IPS-18c (cell line): ENCODE data around the gene MRPL36.
"Not testable (repeated sequence)": the region's sequence is repeated elsewhere in the genome, so short reads cannot be mapped to it uniquely, and the experiment has no call there.

Experiments
- H3K4me3 ChIP-seq: 2 replicates; pipeline ENCODE4 v1.7.0; 2013; ENCODE audit warnings: low read depth, mild to moderate bottlenecking, low read length, moderate library complexity; ENCODE audit not compliant: insufficient read depth
- H3K9me3 ChIP-seq: one replicate; pipeline ENCODE4 v1.6.1; 2013; ENCODE audit warnings: mild to moderate bottlenecking, low read length, moderate library complexity; ENCODE audit not compliant: control insufficient read depth, insufficient read depth

The MRPL36 gene

DNA sequence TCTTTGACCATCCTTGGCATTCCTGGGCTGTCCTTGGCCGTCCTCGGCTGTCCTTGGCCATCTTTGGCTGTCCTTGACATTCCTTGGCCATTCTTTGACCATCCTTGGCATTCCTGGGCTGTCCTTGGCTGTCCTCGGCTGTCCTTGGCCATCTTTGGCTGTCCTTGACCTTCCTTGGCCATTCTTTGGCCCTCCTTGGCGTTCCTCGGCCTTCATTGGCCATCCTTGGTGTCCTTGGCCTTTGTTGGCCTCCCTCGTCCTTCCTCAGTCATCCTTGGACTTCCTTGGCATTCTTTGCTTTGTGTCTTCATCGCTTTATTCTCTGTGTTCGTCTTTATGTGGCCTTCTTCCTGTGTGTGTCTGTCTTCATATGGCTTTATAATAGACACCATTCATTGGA, 22.2 kb upstream of the MRPL36 start:
- Histone ChIP-seq H3K4me3 (no peak overlapping the region), H3K9me3 (no peaks in the 10 kb centered on the region)

DNA sequence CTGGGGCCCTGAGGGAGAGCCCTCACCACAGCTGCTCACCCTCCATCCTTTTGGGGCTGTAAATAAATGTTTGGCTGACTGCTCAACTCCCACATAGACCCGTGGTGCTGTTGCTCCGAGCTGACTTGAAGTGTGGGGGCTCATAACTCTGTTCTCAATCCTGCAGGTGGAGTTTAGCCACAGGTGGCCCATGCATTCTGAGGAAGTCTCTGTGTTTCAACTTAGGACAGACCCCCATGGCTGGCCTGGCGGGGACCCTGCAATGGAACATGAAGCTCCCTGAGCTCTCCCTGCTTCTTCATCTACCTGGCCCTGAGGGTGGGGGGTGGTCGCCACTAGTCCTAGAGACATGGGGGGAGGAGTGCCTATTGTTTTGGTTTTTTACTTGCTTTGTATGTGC, 21.3 kb upstream of the MRPL36 start:
- Histone ChIP-seq H3K9me3 (no peaks in the 10 kb centered on the region), H3K4me3 (no peak overlapping the region)

DNA sequence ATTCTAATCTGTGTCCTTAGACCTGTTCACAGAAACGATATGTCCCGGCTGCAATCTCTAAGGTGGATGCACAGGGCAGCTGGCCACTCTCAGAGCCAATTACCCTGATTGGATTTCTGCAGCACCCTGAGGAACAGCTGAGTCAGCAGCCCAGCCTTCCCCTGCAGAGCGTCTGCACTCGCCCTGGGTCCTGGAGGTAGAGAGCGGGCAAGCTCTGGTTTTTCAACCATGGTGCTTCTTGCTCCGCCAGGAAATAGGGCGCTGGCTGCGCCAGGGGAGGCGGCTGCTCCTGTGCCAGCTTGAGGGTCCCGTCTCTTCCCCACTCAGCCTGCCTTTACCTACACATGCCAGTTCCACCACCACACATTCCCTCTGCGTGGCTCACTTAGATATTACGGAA, 20.7 kb upstream of the MRPL36 start:
- Histone ChIP-seq H3K9me3 (no peaks in the 10 kb centered on the region), H3K4me3 (no peak overlapping the region)

DNA sequence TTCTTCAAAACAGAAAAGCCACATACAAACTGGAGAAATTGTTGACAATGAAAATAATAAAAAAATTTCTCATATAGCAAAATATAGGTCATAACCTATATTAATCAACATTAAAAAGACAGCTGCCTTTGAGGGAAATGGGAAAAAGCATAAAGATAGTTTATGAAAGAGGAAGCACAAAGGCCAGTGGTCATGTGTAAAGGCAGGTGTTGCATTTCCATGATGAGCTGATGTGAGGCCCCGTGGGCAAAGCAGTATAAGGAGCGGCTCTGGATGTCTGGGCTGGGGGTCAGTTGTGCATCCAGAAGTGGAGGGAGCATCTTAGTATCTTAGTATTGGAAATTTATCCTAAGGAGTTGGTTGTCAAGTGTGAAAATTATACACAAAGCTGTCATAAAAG, 19.8 kb upstream of the MRPL36 start:
- no peak overlapping the region for H3K4me3 ChIP-seq

DNA sequence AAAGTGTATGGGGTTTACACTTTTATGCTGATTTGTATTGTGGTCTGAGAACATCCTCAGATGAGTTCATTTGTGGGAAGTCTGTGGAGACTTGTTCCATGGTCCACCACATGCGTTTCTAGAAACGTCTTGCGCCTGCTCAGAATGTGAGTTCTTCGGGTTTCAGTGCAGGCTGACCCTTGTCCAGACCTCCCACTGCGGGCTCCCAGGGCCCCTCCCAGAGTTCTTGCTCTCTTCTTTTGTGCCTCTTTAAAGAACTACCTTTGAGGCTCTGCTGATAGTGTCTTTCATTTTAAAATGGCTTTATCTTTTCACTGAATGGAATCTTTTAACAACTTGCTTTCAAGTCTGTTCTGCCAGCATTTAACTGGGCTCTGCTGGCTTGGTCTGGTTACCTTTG, 19.1 kb upstream of the MRPL36 start:
- H3K4me3 ChIP-seq, result no peak overlapping the region
- no peaks in the 10 kb centered on the region for H3K9me3 ChIP-seq

More for the DNA sequence above, 19.8 kb upstream of the MRPL36 start:
- no peaks in the 10 kb centered on the region for H3K9me3 ChIP-seq

DNA sequence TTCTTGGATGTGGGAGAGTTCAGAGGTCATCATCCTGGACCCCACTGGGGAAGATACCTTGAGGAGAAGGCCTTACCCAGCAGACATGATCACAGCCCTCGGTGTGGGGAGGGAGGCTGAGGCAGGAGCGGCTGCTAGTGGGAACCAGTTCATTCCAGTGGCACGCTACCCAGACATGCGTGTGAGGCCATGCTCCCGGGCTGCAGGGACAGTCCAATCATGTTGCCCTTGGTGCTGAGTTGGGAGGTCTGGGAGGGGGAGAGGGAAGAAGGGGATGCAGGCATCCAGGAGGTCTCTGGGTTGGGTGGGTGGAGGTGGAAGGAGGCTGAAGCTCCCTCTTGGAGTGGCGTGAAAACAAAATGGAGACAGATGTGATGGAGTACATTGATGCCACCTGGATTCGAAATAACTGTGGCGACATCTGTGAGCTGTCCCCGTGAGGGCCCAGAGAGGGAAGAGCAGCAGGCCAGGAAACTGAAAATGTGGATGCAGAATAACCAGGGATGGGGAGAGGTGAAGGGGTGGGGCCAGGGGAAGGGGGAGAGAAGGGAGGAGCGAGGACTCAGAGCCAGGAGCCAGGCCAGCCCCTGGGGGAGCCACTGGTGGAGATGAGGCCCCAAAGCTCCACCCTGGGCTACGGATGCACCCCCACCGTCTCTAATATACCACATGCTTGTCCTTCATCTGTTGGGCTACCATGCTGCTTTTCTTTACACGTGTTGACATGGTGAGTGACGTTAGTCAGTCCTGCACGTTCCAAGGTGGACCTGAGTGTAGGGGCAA, 17.8 kb upstream of the MRPL36 start:
- Histone ChIP-seq H3K4me3 (no peak overlapping the region), H3K9me3 (no peaks in the 10 kb centered on the region)

DNA sequence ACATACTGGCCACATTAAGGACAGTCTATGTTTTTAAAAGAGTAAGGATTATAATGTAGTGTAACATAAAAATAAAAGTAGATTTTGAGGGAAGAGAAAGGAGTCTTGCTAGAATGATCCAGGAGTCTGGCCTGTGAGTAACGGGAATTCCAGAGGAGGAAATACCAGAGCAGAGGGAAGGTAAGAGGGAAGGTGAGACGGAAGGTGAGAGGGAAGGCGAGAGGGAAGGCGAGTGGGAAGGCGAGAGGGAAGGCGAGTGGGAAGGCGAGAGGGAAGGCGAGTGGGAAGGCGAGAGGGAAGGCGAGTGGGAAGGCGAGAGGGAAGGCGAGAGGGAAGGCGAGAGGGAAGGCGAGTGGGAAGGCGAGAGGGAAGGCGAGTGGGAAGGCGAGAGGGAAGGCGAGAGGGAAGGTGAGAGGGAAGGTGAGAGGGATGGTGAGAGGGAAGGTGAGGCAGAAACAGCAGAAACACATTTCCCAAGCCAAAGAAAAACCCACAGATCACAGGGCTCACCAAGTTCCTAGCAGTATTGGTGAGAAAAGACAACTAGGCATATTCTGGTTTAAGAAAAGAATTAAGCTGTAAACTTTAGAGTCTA, 17.0 kb upstream of the MRPL36 start:
- not testable (repeated sequence) for H3K4me3 ChIP-seq

DNA sequence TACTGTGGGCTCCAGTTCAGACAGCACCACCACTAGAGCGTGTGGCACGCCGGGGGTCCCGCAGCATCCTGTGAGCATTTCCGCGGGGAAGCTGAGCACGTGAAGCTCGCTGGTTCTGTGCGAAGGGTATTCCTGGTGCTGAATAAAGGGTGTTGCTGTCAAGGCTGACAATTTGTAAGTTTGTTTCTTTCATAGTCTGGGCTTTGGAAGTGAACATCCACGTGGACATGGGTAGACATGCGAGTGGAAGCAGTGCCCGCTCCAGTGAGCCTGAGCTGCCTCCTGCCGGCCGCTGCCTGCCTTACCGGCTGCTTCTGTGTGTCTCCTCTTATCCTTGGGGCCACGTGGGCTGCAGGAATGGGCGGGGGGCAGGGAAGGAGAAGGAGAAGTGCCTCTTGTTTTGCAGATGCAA, 16.2 kb upstream of the MRPL36 start:
- Histone ChIP-seq H3K4me3 (no peak overlapping the region), H3K9me3 (no peaks in the 10 kb centered on the region)

More for the DNA sequence above, 17.0 kb upstream of the MRPL36 start:
- H3K9me3 ChIP-seq, result not testable (repeated sequence)

DNA sequence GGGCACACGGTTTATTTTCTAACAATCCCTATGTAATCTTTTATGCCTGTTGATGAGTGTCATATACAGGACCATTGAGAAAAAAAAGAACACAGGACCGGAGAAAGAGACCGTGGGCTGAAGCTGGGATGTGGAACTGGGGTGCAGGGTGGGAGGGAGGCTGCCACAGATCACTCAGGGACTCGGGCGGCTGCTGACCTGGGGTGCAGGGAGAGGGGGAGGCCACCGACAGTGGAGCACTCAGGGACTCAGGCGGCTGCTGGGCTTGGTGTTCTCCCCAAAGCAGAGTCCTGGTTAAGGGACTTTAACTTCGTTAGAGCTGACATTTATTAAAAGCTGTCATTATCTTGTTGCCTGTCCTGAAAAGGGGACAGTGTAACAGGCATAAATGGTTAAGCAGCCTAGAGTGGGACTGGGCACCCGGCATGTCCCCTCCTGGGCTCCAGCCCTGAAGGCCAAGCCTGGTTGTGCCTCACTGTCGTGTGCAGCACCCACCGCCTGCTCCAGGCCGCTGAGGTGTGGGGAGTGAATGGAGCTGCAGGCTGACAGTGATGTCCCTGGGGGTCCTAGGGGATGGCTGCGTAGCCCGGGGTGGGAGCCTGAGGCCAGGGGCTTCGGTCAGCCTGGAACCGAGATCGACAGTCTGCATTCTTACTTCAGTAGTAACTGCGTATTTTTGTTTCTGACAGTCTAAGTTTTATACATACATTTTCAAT, 15.6 kb upstream of the MRPL36 start:
- no peaks in the 10 kb centered on the region for H3K9me3 ChIP-seq
- no peak overlapping the region for H3K4me3 ChIP-seq

DNA sequence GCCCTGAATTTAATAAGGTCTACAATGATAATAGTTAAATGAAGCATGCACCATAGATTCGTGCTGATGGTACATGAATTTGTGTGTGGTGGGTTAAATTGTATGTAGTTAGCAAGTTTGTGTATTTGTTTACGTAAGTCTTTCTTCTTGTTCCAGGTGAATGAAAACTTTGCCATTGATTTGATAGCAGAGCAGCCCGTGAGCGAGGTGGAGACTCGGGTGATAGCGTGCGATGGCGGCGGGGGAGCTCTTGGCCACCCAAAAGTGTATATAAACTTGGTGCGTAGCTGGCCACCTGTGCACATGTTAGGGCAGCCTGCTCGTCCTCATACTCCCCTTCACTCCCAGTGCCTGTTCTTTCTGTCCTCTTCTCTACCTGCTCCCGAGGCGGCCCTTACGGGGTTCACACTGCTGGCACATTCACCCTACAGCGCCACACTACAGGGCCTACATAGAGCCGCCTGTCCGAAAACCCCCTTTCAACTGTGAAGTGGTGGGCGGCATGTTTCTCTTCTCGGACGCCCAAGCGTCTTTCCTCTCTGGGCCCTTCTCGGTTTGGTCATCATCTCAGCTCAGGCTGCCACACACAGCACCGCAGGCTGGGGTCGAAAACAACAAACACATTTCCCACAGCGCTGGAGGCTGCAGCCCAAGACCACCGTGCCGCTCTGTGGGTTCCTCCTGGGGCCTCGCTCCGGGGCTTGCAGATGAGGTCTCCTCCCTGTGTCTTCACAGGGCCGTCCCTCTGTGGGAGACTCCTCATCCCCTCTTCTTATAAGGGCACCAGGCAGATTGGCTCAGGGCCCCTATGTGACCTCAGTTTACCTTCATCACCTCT, 14.8 kb upstream of the MRPL36 start:
- no peaks in the 10 kb centered on the region for H3K9me3 ChIP-seq
- no peak overlapping the region for H3K4me3 ChIP-seq

DNA sequence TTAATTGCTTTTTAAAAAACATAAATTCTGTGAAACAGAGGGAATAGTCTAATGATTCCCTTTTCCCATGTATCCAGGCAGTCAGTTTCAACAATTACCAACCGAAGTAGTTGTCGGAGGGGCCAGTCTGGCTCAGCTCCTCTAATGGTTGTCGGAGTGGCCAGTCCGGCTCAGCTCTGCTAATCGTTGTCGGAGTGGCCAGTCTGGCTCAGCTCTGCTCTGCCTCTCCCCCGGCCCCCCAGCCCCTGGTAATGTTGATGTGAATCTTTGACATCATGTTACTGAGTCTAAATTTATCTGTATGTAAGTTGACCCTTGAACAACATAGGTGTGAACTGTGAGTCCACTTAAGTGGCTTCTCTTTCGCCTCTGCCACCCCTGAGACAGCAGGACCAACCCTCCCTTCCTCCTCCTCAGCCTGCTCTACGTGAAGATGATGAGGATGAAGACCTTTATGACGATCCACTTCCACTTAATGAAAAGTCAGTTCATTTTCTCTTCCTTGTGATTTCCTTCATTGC, 11.0 kb upstream of the MRPL36 start:
- H3K9me3 ChIP-seq, result no peaks in the 10 kb centered on the region
- H3K4me3 ChIP-seq, result no peak overlapping the region

DNA sequence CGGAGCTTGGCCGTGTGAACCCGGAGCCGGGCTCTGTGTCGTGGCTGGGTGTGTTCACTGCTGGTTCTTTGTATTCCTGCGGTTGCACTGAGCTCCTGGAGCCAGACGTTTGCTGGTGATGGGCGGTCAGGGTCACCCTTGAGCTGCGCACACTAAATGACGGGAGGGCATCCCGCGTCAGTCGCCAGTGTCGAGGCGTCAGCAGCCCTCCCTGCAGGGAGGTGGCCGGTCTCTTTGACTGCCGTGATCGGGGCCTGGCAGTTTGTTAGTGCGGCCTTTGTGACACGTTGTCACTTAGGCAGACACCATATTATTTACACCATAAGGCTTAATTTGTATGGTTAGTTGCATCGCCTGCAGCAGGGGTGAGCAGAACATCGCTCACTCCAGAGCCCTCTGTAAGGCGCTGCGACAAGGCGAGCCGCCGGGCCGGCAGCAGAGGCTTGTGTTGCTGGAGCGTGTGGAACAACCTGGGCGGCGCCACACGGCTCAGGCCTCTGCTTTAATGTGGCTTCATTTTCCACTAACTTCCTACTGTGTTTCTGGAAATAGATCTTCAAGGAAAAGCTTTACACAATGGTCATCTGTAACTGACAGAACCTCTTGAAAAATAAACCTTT, 9.9 kb upstream of the MRPL36 start:
- H3K4me3 ChIP-seq, result no peak overlapping the region
- no peaks in the 10 kb centered on the region for H3K9me3 ChIP-seq

DNA sequence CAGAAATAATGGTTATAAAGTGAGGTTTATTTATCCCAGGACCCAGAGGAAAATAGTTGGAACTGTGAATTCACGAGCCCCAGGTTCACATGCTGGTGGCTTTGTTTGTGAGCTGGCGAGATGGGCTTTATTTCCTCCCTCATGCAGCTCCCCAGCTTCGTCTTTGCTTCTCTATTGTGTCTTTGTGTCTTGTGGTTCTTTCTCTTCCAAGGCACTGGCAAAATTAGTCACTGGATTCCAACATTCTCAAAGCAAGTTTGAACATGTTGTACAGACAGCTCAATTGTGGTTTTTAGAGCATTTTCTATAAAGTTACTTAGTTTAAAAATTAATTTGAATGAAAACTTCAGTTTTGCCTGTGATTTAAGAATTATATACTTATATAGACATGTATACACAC, 8.8 kb upstream of the MRPL36 start:
- no peak overlapping the region for H3K4me3 ChIP-seq

DNA sequence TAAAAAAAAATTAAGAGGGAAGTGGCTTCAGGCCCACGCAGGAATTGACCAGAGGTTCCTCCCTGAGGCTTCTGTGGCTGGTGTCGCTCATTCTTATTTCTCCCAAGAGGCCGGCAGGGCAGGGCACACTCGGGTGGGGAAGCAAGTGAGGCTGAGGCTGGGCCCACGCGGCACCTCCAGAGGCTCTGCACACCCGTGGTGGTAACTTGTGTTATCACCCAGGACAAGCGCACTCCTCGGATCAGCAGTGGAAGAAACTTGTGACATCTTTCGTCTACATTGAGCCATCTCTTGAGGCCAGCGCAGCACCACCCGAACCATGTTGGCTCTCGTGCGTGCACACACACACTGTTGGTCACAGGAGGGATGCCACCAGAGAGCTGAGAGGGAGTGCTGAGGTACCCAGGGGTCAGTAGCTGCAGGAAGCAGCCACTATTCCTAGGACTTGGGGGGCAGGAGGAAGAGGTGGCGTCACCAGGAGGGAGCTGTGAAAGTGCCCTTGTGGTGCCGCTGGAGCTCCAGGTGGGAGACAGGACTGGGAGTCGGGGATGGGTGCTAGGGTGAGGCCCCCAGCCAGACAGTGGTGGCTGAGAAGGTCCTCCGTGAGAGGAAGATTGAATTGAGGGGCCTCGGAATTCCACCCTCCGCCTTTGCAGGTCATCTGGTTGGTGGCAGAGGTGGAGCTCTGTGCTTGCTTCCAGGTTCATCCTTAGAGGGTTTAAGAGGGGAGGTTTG, 8.0 kb upstream of the MRPL36 start:
- no peak overlapping the region for H3K4me3 ChIP-seq

More for the DNA sequence above, 8.8 kb upstream of the MRPL36 start:
- H3K9me3 ChIP-seq, result no peaks in the 10 kb centered on the region

DNA sequence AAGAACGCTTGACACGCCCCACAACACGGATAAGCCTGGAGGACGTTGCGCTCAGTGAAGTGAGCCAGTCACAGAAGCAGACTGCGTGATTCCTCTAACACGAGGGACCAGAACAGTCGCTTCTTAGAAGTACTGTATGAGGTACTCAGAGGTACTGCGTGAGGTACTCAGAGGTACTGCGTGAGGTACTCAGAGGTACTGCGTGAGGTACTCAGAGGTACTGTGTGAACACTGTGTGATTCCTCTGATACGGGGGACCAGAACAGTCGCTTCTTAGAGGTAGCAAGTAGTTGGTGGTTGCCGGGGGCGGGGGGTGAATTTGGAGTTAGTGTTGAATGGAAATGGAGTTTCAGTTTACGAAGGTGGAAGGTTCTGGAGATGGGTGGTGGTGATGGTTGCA, 7.3 kb upstream of the MRPL36 start:
- no peaks in the 10 kb centered on the region for H3K9me3 ChIP-seq
- H3K4me3 ChIP-seq, result no peak overlapping the region

More for the DNA sequence above, 8.0 kb upstream of the MRPL36 start:
- no peaks in the 10 kb centered on the region for H3K9me3 ChIP-seq

DNA sequence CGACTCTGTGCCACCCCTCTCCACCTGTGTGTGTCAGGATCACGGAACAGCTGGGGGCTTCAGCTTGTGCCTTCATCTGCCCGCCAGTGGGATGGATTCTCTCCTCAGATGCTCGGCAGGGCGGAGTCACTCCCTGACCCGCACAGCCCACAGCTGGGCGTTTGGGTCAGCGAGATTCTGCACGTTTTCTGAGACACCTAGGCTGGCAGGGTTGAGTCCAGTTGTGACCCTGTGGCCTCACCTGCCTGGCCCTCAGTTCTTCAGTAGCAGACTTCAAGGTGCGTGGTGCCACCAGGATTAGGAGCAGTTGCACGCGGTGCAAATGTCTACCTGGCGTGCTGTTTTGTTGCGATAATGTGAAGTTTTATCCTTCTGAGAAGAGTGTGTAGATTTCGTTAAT, 6.6 kb upstream of the MRPL36 start:
- Histone ChIP-seq H3K4me3 (no peak overlapping the region), H3K9me3 (no peaks in the 10 kb centered on the region)
